GM18505 (cell line): ENCODE data around the gene ARFGEF2.
"Not testable (repeated sequence)": the region's sequence is repeated elsewhere in the genome, so short reads cannot be mapped to it uniquely, and the experiment has no call there.

Experiments
- ATAC-seq: cut with Tn5 transposase; IDR thresholded peaks from one replicate; pipeline ENCODE4 v1.9.1; 2021; ENCODE audit not compliant: unreplicated experiment
- POLR2A ChIP-seq: IDR thresholded peaks from 4 replicates; pipeline ENCODE4 v1.6.1; 2011; ENCODE audit warnings: borderline replicate concordance; ENCODE audit not compliant: insufficient read depth, insufficient read length; ENCODE audit errors: extremely low read depth

The ARFGEF2 gene

GRCh38 chr20:48962976-48963771, 41.7 kb downstream of the ARFGEF2 start:
- no peak for ATAC-seq
- TF ChIP-seq POLR2A: no peak

GRCh38 chr20:48965189-48965910, 43.8 kb downstream of the ARFGEF2 start:
- no peak for TF ChIP-seq POLR2A
- no peak for ATAC-seq

- TF ChIP-seq POLR2A: no peak
- no peak for ATAC-seq
These were observed 49.3 kb downstream of the ARFGEF2 start for GRCh38 chr20:48970681-48971365.

- ATAC-seq: no peak
- TF ChIP-seq POLR2A: no peak
These were observed 50.4 kb downstream of the ARFGEF2 start for GRCh38 chr20:48971956-48972355.

GRCh38 chr20:48972816-48973215, 51.3 kb downstream of the ARFGEF2 start:
- TF ChIP-seq POLR2A: no peak

GRCh38 chr20:48975955-48976354, 54.4 kb downstream of the ARFGEF2 start:
- no peak for ATAC-seq
- no peak for TF ChIP-seq POLR2A

More at GRCh38 chr20:48972816-48973215, 51.3 kb downstream of the ARFGEF2 start:
- ATAC-seq: no peak

- not testable (repeated sequence) for ATAC-seq
These were observed 58.5 kb downstream of the ARFGEF2 start for GRCh38 chr20:48979980-48980379.

GRCh38 chr20:48983423-48984400, 62.2 kb downstream of the ARFGEF2 start:
- no peak for TF ChIP-seq POLR2A
- ATAC-seq: no peak

- TF ChIP-seq POLR2A: no peak
- no peak for ATAC-seq
These were observed 63.2 kb downstream of the ARFGEF2 start for GRCh38 chr20:48984575-48985219.

GRCh38 chr20:48986899-48987298, 65.4 kb downstream of the ARFGEF2 start:
- no peak for ATAC-seq
- TF ChIP-seq POLR2A: no peak

GRCh38 chr20:48990467-48990866, 69.0 kb downstream of the ARFGEF2 start:
- no peak for TF ChIP-seq POLR2A
- no peak for ATAC-seq

GRCh38 chr20:48995589-48995988, 74.1 kb downstream of the ARFGEF2 start:
- ATAC-seq: no peak
- no peak for TF ChIP-seq POLR2A
